Measurements from ENCODE around the gene CCDC71.

Gene CCDC71

DNA sequence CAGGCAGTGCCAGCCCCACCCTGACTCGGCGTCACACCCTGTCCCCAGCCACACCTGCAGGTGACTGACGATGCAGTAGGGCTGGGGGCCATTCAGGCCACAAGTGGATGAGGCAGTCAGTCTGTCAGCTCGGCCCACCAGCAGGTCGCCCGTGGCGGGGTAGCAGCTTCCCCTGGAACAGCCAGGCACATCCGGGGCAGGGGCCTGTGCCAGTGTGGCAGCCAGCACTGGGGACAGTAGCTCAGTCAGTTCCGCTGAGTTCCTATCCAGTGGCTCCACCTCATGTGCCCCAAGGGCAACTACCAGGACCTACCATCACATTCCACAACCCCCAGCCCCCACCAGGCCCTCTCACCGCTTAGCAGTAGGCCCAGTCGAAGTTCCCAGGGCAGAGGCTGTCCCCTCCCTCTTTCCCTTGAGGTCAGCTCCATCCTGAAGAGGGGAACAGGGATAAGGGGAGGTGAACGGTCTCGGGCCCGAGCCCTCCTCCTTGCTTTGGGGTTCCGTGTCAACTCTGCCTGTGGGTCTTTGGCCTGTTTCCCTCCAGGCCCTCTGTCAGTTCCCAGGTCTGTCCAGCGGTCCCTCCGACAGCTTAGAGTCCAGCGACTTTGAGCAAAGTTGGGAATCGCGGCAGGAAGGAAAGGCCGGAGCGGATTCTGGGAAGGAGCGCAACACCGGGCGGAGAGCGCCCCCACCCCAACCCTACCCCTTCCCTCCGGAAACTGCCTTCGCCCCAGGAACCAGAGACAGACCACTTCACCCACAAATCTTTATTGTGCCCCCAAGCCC is 33.5 kb downstream of the CCDC71 start, which contains the start of gene LAMB2:
TSS of gene LAMB2 (minus strand) at position 614 of the 789 bp plus-strand sequence. CDS start at position 431, 183 bp downstream.
- no peaks in the 10 kb centered on the region for H3K27me3 ChIP-seq (ENCODE audit: insufficient read depth, low read depth)
- no peaks in the 10 kb centered on the region for H3K4me1 ChIP-seq (ENCODE audit: low read depth, poor library complexity, severe bottlenecking)
- no peak for TF ChIP-seq CTCF (conservative IDR thresholded peaks at IDR 0.05; ENCODE audit: low read depth, low read length)
- H3K4me3 ChIP-seq (IDR thresholded peaks at IDR 0.05; ENCODE audit: insufficient read depth, low read depth, low read length): no peak within 1 kb of the TSS
- no peak within 1 kb of the TSS for H3K4me2 ChIP-seq
- H3K27ac ChIP-seq: no peak within 1 kb of the TSS
- H3K79me2 ChIP-seq (ENCODE audit: insufficient read depth, low read depth): no peaks in the 10 kb centered on the region
- no peaks in the 10 kb centered on the region for H4K20me1 ChIP-seq (ENCODE audit: insufficient read depth)
- no peaks in the 10 kb centered on the region for H3K36me3 ChIP-seq (ENCODE audit: insufficient read depth)
- no peak within 1 kb of the TSS for H3K9ac ChIP-seq
- no peak within 1 kb of the TSS for H2AFZ ChIP-seq (ENCODE audit: low read depth)

GRCh38 chr3:49132073-49132436 is 34.1 kb downstream of the CCDC71 start:
- Histone ChIP-seq H3K9ac (no peak overlapping the region), H4K20me1 (ENCODE audit: insufficient read depth) (no peaks in the 10 kb centered on the region), H3K4me3 (IDR thresholded peaks at IDR 0.05; ENCODE audit: insufficient read depth, low read depth, low read length) (no peak overlapping the region), H3K36me3 (ENCODE audit: insufficient read depth) (no peaks in the 10 kb centered on the region), H2AFZ (ENCODE audit: low read depth) (no peak overlapping the region), H3K79me2 (ENCODE audit: insufficient read depth, low read depth) (no peaks in the 10 kb centered on the region), H3K4me1 (ENCODE audit: low read depth, poor library complexity, severe bottlenecking) (no peaks in the 10 kb centered on the region), H3K27ac (no peak overlapping the region), H3K27me3 (ENCODE audit: insufficient read depth, low read depth) (no peaks in the 10 kb centered on the region), H3K4me2 (no peak overlapping the region)
- no peak for TF ChIP-seq CTCF (conservative IDR thresholded peaks at IDR 0.05; ENCODE audit: low read depth, low read length)

GRCh38 chr3:49131576-49131975 is 34.6 kb downstream of the CCDC71 start:
- no peaks in the 10 kb centered on the region for H4K20me1 ChIP-seq (ENCODE audit: insufficient read depth)
- H3K4me1 ChIP-seq (ENCODE audit: low read depth, poor library complexity, severe bottlenecking): no peaks in the 10 kb centered on the region
- H3K4me2 ChIP-seq: no peak overlapping the region
- no peaks in the 10 kb centered on the region for H3K27me3 ChIP-seq (ENCODE audit: insufficient read depth, low read depth)
- H3K27ac ChIP-seq: no peak overlapping the region
- no peaks in the 10 kb centered on the region for H3K36me3 ChIP-seq (ENCODE audit: insufficient read depth)
- H2AFZ ChIP-seq (ENCODE audit: low read depth): no peak overlapping the region
- H3K79me2 ChIP-seq (ENCODE audit: insufficient read depth, low read depth): no peaks in the 10 kb centered on the region
- no peak overlapping the region for H3K9ac ChIP-seq
- no peak for TF ChIP-seq CTCF (conservative IDR thresholded peaks at IDR 0.05; ENCODE audit: low read depth, low read length)
- H3K4me3 ChIP-seq (IDR thresholded peaks at IDR 0.05; ENCODE audit: insufficient read depth, low read depth, low read length): no peak overlapping the region

GRCh38 chr3:49131040-49131439 is 35.1 kb downstream of the CCDC71 start:
- no peak overlapping the region for H3K4me2 ChIP-seq
- H2AFZ ChIP-seq (ENCODE audit: low read depth): no peak overlapping the region
- no peaks in the 10 kb centered on the region for H4K20me1 ChIP-seq (ENCODE audit: insufficient read depth)
- H3K79me2 ChIP-seq (ENCODE audit: insufficient read depth, low read depth): no peaks in the 10 kb centered on the region
- H3K4me3 ChIP-seq (IDR thresholded peaks at IDR 0.05; ENCODE audit: insufficient read depth, low read depth, low read length): no peak overlapping the region
- H3K27me3 ChIP-seq (ENCODE audit: insufficient read depth, low read depth): no peaks in the 10 kb centered on the region
- no peak overlapping the region for H3K27ac ChIP-seq
- no peaks in the 10 kb centered on the region for H3K36me3 ChIP-seq (ENCODE audit: insufficient read depth)
- no peak for TF ChIP-seq CTCF (conservative IDR thresholded peaks at IDR 0.05; ENCODE audit: low read depth, low read length)
- no peaks in the 10 kb centered on the region for H3K4me1 ChIP-seq (ENCODE audit: low read depth, poor library complexity, severe bottlenecking)
- H3K9ac ChIP-seq: no peak overlapping the region

Measured in KMS-11 (cell line).